Activated CD8-positive, alpha-beta T cell treated with anti-CD3 and anti-CD28 coated beads for 36 hours (primary cell): Measurements from ENCODE around the gene KHDC1L. TPM values are rescaled to one million over a fixed set of nuclear protein-coding genes. Genes with fewer than 3 reads are reported as not detected.
"Not testable (repeated sequence)": the region's sequence is repeated elsewhere in the genome, so short reads cannot be mapped to it uniquely, and the experiment has no call there.

Experiments
- ATAC-seq: fragments of 200-7000 bp; cut with Tn5 transposase; one replicate; pipeline ENCODE4 v1.10.0; 2021; ENCODE audit warnings: mild to moderate bottlenecking, moderate library complexity
- CTCF ChIA-PET: fragments of 350-600 bp; sonication (Branson Sonifier 250); formaldehyde crosslinking; loops from one replicate; lab custom pipeline; 2021; ENCODE audit warnings: antibody characterized with exemption; lab: Charles Lee
- POLR2A ChIA-PET: fragments of 350-600 bp; sonication (Branson Sonifier 250); formaldehyde crosslinking; loops from one replicate; lab custom pipeline; 2021; ENCODE audit warnings: antibody characterized with exemption; lab: Charles Lee
- DNase-seq: peaks from one replicate; pipeline ENCODE4 v3.0.0-alpha.2; 2020
- H3K27ac Mint-ChIP-seq: one replicate; pipeline ENCODE4 v1.8.0; 2021; ENCODE audit warnings: mild to moderate bottlenecking, mixed read lengths
- H3K27me3 Mint-ChIP-seq: one replicate; pipeline ENCODE4 v1.8.0; 2021; ENCODE audit warnings: mixed read lengths
- H3K36me3 Mint-ChIP-seq: one replicate; pipeline ENCODE4 v1.8.0; 2021; ENCODE audit warnings: low read depth, mixed read lengths
- H3K4me1 Mint-ChIP-seq: one replicate; pipeline ENCODE4 v1.8.0; 2021; ENCODE audit warnings: low read depth, mixed read lengths
- H3K4me3 Mint-ChIP-seq: one replicate; pipeline ENCODE4 v1.8.0; 2021; ENCODE audit warnings: mild to moderate bottlenecking, moderate library complexity, mixed read lengths
- H3K9me3 Mint-ChIP-seq: one replicate; pipeline ENCODE4 v1.8.0; 2021; ENCODE audit warnings: mixed read lengths
- CTCF ChIP-seq: fragments of 200-600 bp; IDR thresholded peaks from one replicate; pipeline ENCODE4 v1.8.0; 2022; ENCODE audit warnings: antibody characterized with exemption, mild to moderate bottlenecking
- intact Hi-C: fragments of 100-400 bp; cut with micrococcal nuclease; formaldehyde crosslinking; loops from one replicate; pipeline ENCODE4 v1.10.0; 2022
- total RNA-seq, 2 experiments: library from RNA; stranded (reverse); gene quantifications; one replicate each; pipeline ENCODE4 v1.2.3, GENCODE V29; 2021

The KHDC1L gene
- total RNA-seq, 2 experiments from 2014 or later = not detected

GRCh38 chr6:73262671-73263569 is 37.6 kb upstream of the KHDC1L start, which contains the start of gene KHDC1:
Gene KHDC1, minus strand, starts transcription at chr6:73263196. Its CDS starts 20,679 bp downstream, at chr6:73242517.
- peaks cover 29% of the 10 kb centered on the region for H3K36me3 Mint-ChIP-seq

DNA sequence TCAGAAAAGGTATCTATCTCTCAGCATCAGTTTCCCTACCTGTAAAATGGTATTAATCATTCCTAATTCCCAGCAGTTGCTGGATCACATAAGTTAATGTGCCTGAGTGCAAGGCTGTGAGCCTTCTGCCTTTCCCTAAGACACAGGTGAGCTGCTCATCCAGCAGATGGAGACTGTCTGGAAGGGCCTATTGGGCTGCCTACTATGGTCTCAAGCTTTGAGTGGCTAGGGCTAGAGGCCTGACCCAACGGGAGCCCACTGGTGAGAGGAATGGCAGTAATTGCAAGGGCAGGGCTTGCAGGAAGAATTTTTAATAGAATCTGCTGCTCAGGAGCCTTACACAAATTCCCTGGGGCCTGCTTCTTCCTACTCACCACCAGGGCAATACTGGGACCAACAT is 33.4 kb upstream of the KHDC1L start:
- ATAC-seq = no peak
- intact Hi-C loops = no loop called here
- Mint-ChIP-seq H3K4me1 (peaks cover 7% of the 10 kb centered on the region), H3K27ac (no peak overlapping the region), H3K27me3 (no peaks in the 10 kb centered on the region), H3K4me3 (no peak overlapping the region), H3K36me3 (peaks cover 2% of the 10 kb centered on the region), H3K9me3 (no peaks in the 10 kb centered on the region)
- no peak for DNase-seq
- POLR2A ChIA-PET = no interaction called here
- CTCF ChIA-PET = interaction anchor here (0.7 kb wide), 1 partner anchor 11 kb away, joined by 3 read pairs; no protein-coding TSS in a partner anchor
- TF ChIP-seq CTCF = no peak

More at GRCh38 chr6:73262671-73263569, 37.6 kb upstream of the KHDC1L start, which contains the start of gene KHDC1:
- peaks cover 30% of the 10 kb centered on the region for H3K4me1 Mint-ChIP-seq
- CTCF ChIA-PET = interaction anchor here (0.6 to 1.4 kb wide), 4 partner anchors 10 to 115 kb away, joined by 3 to 7 read pairs (median 4); no protein-coding TSS in a partner anchor
- no peak for TF ChIP-seq CTCF
- peak; percentile 70 for DNase-seq
- peak within 1 kb of the TSS; percentile 90 for H3K27ac Mint-ChIP-seq
- H3K4me3 Mint-ChIP-seq = peak within 1 kb of the TSS; percentile 85
- POLR2A ChIA-PET = no interaction called here
- H3K9me3 Mint-ChIP-seq = no peaks in the 10 kb centered on the region
- H3K27me3 Mint-ChIP-seq = no peaks in the 10 kb centered on the region
- ATAC-seq = peak; percentile 92
- intact Hi-C loops = no loop called here

DNA sequence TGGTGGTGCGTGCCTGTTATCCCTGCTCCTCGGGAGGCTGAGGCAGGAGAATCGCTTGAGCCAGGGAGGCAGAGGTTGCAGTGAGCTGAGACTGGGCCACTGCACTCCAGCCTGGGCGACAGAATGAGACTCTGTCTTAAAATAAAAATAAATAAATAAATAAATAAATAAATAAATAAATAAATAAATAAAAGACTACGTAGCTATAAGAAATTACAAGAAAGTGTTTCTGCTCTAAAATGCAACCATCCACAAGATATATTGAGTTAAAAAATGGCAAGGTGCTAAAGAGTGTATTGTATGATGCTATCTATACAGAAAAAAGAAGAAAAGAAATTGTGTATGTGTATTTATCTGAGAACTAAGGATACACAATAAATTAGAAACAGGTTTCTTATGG is 29.0 kb upstream of the KHDC1L start:
- DNase-seq, CTCF ChIA-PET, H3K4me3 Mint-ChIP-seq, H3K36me3 Mint-ChIP-seq, intact Hi-C loops, POLR2A ChIA-PET, H3K9me3 Mint-ChIP-seq, H3K27me3 Mint-ChIP-seq, H3K27ac Mint-ChIP-seq, H3K4me1 Mint-ChIP-seq, ATAC-seq: not testable (repeated sequence)

- CTCF ChIA-PET = interaction anchor here (0.7 kb wide), 1 partner anchor 11 kb away, joined by 3 read pairs; no protein-coding TSS in a partner anchor
- POLR2A ChIA-PET = no interaction called here
- no peak overlapping the region for H3K27ac Mint-ChIP-seq
Measured at GRCh38 chr6:73252703-73253102, 27.4 kb upstream of the KHDC1L start.

DNA sequence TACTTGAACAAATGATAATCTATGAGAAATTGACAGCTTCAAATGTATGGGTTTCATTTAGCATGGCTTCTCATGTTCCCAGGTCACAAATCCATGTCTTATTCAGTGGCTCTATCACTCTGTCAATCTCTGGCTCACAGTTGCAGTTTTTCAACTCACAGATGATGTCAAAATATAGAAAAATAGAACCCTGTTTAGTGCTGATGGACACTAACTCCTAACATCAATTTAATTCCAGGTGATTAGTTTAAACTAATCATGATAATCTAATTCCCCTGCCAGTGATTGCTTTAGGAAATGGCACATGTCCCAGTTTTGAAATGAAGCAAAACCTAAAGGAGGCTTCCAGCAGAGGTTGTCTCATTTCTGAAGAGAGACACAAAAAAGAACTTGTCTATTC is 24.7 kb upstream of the KHDC1L start:
- Mint-ChIP-seq H3K9me3 (no peaks in the 10 kb centered on the region), H3K36me3 (no peaks in the 10 kb centered on the region), H3K27me3 (no peaks in the 10 kb centered on the region), H3K4me1 (no peaks in the 10 kb centered on the region), H3K4me3 (no peak overlapping the region), H3K27ac (no peak overlapping the region)
- intact Hi-C loops = no loop called here
- CTCF ChIA-PET = interaction anchor here (1.6 kb wide), 1 partner anchor 77 kb away, joined by 5 read pairs; no protein-coding TSS in a partner anchor
- POLR2A ChIA-PET = no interaction called here
- DNase-seq (no peak), ATAC-seq (no peak)
- TF ChIP-seq CTCF = no peak

More at GRCh38 chr6:73252703-73253102, 27.4 kb upstream of the KHDC1L start:
- Mint-ChIP-seq H3K9me3 (no peaks in the 10 kb centered on the region), H3K36me3 (no peaks in the 10 kb centered on the region), H3K27me3 (no peaks in the 10 kb centered on the region), H3K4me1 (no peaks in the 10 kb centered on the region), H3K4me3 (no peak overlapping the region)
- DNase-seq (no peak), ATAC-seq (no peak)
- intact Hi-C loops = no loop called here
- no peak for TF ChIP-seq CTCF
